ENCODE data around the gene NAPG.
"Not testable (repeated sequence)": the region's sequence is repeated elsewhere in the genome, so short reads cannot be mapped to it uniquely, and the experiment has no call there.

DNA sequence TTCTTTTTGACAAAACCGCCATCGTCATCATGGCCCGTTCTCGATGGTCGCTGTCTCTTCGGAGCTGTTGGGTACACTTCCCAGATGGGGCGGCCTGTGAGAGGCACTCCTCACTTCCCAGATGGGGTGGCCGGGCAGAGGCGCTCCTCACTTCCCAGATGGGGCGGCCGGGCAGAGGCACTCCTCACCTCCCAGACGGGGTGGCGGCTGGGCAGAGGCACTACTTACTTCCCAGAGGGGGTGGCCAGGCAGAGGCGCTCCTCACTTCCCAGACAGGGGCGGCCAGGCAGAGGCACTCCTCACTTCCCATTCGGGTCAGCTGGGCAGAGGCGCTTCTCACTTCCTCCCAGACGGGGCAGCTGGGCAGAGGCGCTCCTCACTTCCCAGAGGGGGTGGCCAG, 19.9 kb upstream of the NAPG start:
- TF ChIP-seq, protein P1, sequence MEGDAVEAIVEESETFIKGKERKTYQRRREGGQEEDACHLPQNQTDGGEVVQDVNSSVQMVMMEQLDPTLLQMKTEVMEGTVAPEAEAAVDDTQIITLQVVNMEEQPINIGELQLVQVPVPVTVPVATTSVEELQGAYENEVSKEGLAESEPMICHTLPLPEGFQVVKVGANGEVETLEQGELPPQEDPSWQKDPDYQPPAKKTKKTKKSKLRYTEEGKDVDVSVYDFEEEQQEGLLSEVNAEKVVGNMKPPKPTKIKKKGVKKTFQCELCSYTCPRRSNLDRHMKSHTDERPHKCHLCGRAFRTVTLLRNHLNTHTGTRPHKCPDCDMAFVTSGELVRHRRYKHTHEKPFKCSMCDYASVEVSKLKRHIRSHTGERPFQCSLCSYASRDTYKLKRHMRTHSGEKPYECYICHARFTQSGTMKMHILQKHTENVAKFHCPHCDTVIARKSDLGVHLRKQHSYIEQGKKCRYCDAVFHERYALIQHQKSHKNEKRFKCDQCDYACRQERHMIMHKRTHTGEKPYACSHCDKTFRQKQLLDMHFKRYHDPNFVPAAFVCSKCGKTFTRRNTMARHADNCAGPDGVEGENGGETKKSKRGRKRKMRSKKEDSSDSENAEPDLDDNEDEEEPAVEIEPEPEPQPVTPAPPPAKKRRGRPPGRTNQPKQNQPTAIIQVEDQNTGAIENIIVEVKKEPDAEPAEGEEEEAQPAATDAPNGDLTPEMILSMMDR (IDR thresholded peaks at IDR 0.05 in 8 of 11, conservative IDR thresholded peaks at IDR 0.05 in 3 of 11): not testable (repeated sequence)
- not testable (repeated sequence) for TF ChIP-seq POLR2A, POLR2AphosphoS5 (IDR thresholded peaks at IDR 0.05)

Measured in spleen (tissue), 7 donors.